22Rv1 (cell line): ENCODE measurements around the gene TPH1.
"Not testable (repeated sequence)": the region's sequence is repeated elsewhere in the genome, so short reads cannot be mapped to it uniquely, and the experiment has no call there.

Experiments
- H3K27ac ChIP-seq: fragments of 450-650 bp; 2 replicates; pipeline ENCODE4 v1.5.1; 2017
- CTCF ChIP-seq: fragments of 450-650 bp; IDR thresholded peaks from 2 replicates; pipeline ENCODE4 v1.5.1; 2017; ENCODE audit warnings: mild to moderate bottlenecking
- ZFX ChIP-seq: fragments of 450-650 bp; IDR thresholded peaks from 2 replicates; pipeline ENCODE4 v1.6.1; 2017; ENCODE audit warnings: antibody characterized with exemption, borderline replicate concordance

Gene TPH1

GRCh38 chr11:18012122-18012905 is 33.8 kb downstream of the TPH1 start:
- no peak for TF ChIP-seq ZFX
- TF ChIP-seq CTCF: no peak
- peak overlapping the region; percentile 75 for H3K27ac ChIP-seq

- H3K27ac ChIP-seq: no peak overlapping the region
- no peak for TF ChIP-seq ZFX
- no peak for TF ChIP-seq CTCF
These were observed 34.4 kb downstream of the TPH1 start for GRCh38 chr11:18011633-18012032.

- TF ChIP-seq CTCF (no peak), ZFX (no peak)
- H3K27ac ChIP-seq: no peak overlapping the region
These were observed 35.0 kb downstream of the TPH1 start for GRCh38 chr11:18010977-18011586.

- H3K27ac ChIP-seq: no peak overlapping the region
- no peak for TF ChIP-seq ZFX
These were observed 35.9 kb downstream of the TPH1 start for GRCh38 chr11:18010121-18010670.

DNA sequence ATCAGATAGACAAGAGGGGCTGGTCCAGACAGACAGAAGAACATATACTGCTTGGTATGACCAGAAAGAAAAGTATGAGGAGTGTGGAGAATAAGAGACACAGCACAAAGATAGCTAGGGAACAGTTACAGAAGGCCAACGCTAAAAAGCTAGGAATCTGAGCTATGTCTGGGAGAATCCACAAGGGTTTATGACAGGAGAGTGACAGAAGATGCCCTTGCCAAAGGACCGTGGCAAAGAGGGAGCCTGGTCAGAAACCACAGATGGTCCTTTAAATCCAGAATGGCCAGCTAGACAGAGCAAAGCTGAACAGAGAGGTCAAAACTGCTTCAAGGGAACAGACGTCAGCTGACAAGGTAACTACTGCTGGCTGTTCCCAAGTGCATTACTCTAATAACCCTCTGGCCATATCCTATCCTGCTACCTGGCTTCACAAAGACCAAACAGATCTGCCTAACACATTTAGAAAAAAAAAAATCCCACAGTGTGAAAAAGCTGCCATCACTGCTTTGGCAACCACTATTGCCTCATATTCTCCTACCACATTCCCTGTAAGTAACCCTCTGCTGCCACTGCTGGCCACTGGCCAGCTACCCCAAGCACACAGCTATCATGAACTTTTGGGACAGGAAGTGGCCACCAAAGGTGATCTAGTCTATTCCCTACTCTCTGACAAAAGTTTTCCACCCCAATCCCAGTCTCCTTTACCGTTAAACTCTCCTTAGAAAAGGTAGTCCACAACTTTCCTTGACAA is 40.5 kb downstream of the TPH1 start:
- TF ChIP-seq CTCF (no peak), ZFX (no peak)
- H3K27ac ChIP-seq: no peak overlapping the region

DNA sequence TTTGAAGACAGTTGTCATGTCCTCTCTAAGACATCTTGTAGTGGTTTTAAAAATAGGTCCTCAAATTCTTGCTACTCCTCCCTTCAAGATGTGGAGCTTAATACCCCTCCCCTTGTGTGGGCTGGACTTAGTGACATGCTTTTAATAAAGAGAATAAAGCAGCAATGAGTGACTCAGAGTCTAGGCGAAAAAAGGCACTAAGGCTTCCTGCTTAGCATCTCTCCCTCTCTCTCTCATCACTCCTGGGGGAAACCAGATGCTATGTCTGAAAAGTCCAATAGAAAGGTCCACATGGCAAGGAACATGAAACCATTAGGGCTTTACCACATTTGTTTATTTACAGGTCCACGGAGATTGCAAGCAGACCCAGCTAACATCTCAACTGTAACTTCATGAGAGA is 44.9 kb downstream of the TPH1 start:
- no peak overlapping the region for H3K27ac ChIP-seq
- no peak for TF ChIP-seq CTCF
- no peak for TF ChIP-seq ZFX

- no peak for TF ChIP-seq CTCF
- no peak for TF ChIP-seq ZFX
- no peak overlapping the region for H3K27ac ChIP-seq
These were observed 45.3 kb downstream of the TPH1 start for GRCh38 chr11:18000760-18001159.

- not testable (repeated sequence) for H3K27ac ChIP-seq
These were observed 45.9 kb downstream of the TPH1 start for GRCh38 chr11:18000128-18000527.
